H9 (cell line): ENCODE results near the gene ELP6. TPM values are rescaled to one million over a fixed set of nuclear protein-coding genes. Genes with fewer than 3 reads are reported as not detected.

Experiments
- DNase-seq: peaks from one replicate; pipeline ENCODE4 v3.0.0-alpha.2; 2017
- H2AFZ ChIP-seq: one replicate; pipeline ENCODE4 v1.6.1; 2013; ENCODE audit warnings: mild to moderate bottlenecking, low read length, control low read depth, moderate library complexity
- H2AK5ac ChIP-seq: 2 replicates; pipeline ENCODE4 v1.6.1; 2013; ENCODE audit warnings: low read length, control low read depth, mixed read lengths; ENCODE audit not compliant: insufficient read length
- H2BK120ac ChIP-seq: one replicate; pipeline ENCODE4 v1.6.1; 2013; ENCODE audit warnings: low read depth, mild to moderate bottlenecking, low read length, control low read depth, inconsistent platforms; ENCODE audit not compliant: poor library complexity, severe bottlenecking
- H2BK12ac ChIP-seq: 2 replicates; pipeline ENCODE4 v1.6.1; 2013; ENCODE audit warnings: low read length, control low read depth, mixed read lengths, low read depth; ENCODE audit not compliant: insufficient read length
- H2BK15ac ChIP-seq: 2 replicates; pipeline ENCODE4 v1.6.1; 2013; ENCODE audit warnings: low read depth, low read length, control low read depth
- H2BK20ac ChIP-seq: one replicate; pipeline ENCODE4 v1.6.1; 2013; ENCODE audit warnings: low read depth, mild to moderate bottlenecking, low read length, control low read depth, inconsistent platforms; ENCODE audit not compliant: poor library complexity, severe bottlenecking
- H2BK5ac ChIP-seq: 2 replicates; pipeline ENCODE4 v1.6.1; 2013; ENCODE audit warnings: low read length, control low read depth, mixed read lengths; ENCODE audit not compliant: insufficient read length
- H3K14ac ChIP-seq: 2 replicates; pipeline ENCODE4 v1.6.1; 2013; ENCODE audit warnings: low read length, control low read depth; ENCODE audit not compliant: insufficient read depth
- H3K18ac ChIP-seq: 2 replicates; pipeline ENCODE4 v1.6.1; 2013; ENCODE audit warnings: low read depth, mild to moderate bottlenecking, mixed read lengths, low read length, control low read depth; ENCODE audit not compliant: insufficient read length
- H3K23ac ChIP-seq: 2 replicates; pipeline ENCODE4 v1.6.1; 2013; ENCODE audit warnings: low read length, control low read depth, mixed read lengths, low read depth; ENCODE audit not compliant: insufficient read length
- H3K23me2 ChIP-seq: 2 replicates; pipeline ENCODE4 v1.6.1; 2013; ENCODE audit warnings: low read depth, mild to moderate bottlenecking, mixed read lengths, low read length, control low read depth; ENCODE audit not compliant: insufficient read length, poor library complexity, severe bottlenecking
- H3K27ac ChIP-seq: 2 replicates; pipeline ENCODE4 v1.5.1; 2013; ENCODE audit warnings: low read length, control low read depth, mixed read lengths, low read depth; ENCODE audit not compliant: insufficient read length
- H3K27me3 ChIP-seq: 2 replicates; pipeline ENCODE4 v1.6.1; 2013; ENCODE audit warnings: low read length, control low read depth, inconsistent platforms; ENCODE audit not compliant: insufficient read depth
- H3K4ac ChIP-seq: 2 replicates; pipeline ENCODE4 v1.6.1; 2013; ENCODE audit warnings: low read depth, mild to moderate bottlenecking, control low read depth, inconsistent platforms, low read length, moderate library complexity
- H3K4me1 ChIP-seq: 2 replicates; pipeline ENCODE4 v1.6.1; 2013; ENCODE audit warnings: low read length, control low read depth, inconsistent platforms; ENCODE audit not compliant: insufficient read depth
- H3K4me2 ChIP-seq: 2 replicates; pipeline ENCODE4 v1.6.1; 2013; ENCODE audit warnings: low read length, control low read depth, mixed read lengths; ENCODE audit not compliant: insufficient read length, insufficient read depth
- H3K56ac ChIP-seq: 2 replicates; pipeline ENCODE4 v1.6.1; 2013; ENCODE audit warnings: low read depth, mild to moderate bottlenecking, mixed read lengths, low read length, control low read depth; ENCODE audit not compliant: insufficient read length
- H3K79me1 ChIP-seq: 2 replicates; pipeline ENCODE4 v1.6.1; 2013; ENCODE audit warnings: low read depth, mild to moderate bottlenecking, moderate library complexity, low read length, control low read depth, inconsistent platforms; ENCODE audit not compliant: insufficient read depth, poor library complexity, severe bottlenecking
- H3K79me2 ChIP-seq: 2 replicates; pipeline ENCODE4 v1.6.1; 2013; ENCODE audit warnings: low read length, control low read depth, inconsistent platforms; ENCODE audit not compliant: insufficient read depth
- H3K9ac ChIP-seq: 2 replicates; pipeline ENCODE4 v1.6.1; 2013; ENCODE audit warnings: low read length, control low read depth, mixed read lengths; ENCODE audit not compliant: insufficient read length; ENCODE audit errors: extremely low read depth
- H3K9me3 ChIP-seq: one replicate; pipeline ENCODE4 v1.6.1; 2013; ENCODE audit warnings: low read depth, low read length, inconsistent platforms; ENCODE audit not compliant: control insufficient read depth
- H3T11ph ChIP-seq: one replicate; pipeline ENCODE4 v1.6.1; 2013; ENCODE audit warnings: mild to moderate bottlenecking, low read length, control low read depth, inconsistent platforms
- H4K20me1 ChIP-seq: one replicate; pipeline ENCODE4 v1.6.1; 2013; ENCODE audit not compliant: control insufficient read depth, insufficient read length, insufficient read depth
- H4K5ac ChIP-seq: 2 replicates; pipeline ENCODE4 v1.6.1; 2013; ENCODE audit warnings: low read depth, mild to moderate bottlenecking, mixed read lengths, low read length, control low read depth; ENCODE audit not compliant: insufficient read length
- H4K8ac ChIP-seq: replicated peaks from 2 replicates; pipeline ENCODE4 v1.6.1; 2013; ENCODE audit warnings: low read length, control low read depth, mixed read lengths, low read depth; ENCODE audit not compliant: insufficient read length
- H4K91ac ChIP-seq: 2 replicates; pipeline ENCODE4 v1.6.1; 2013; ENCODE audit warnings: low read depth, mild to moderate bottlenecking, moderate library complexity, mixed read lengths, low read length, control low read depth; ENCODE audit not compliant: insufficient read length
- H3K27ac Mint-ChIP-seq, 3 experiments: 2 replicates in 2 of 3; 3 replicates in 1 of 3; pipeline ENCODE4 v1.8.0; 2020 to 2021; ENCODE audit warnings: mixed read lengths in 3 of 3, mild to moderate bottlenecking in 1 of 3, moderate library complexity in 1 of 3
- H3K27me3 Mint-ChIP-seq: 2 replicates; pipeline ENCODE4 v1.8.0; 2021; ENCODE audit warnings: low read depth, mild to moderate bottlenecking, moderate library complexity, mixed read lengths
- H3K36me3 Mint-ChIP-seq, 3 experiments: 2 replicates in 2 of 3; 3 replicates in 1 of 3; pipeline ENCODE4 v1.8.0; 2020 to 2021; ENCODE audit warnings: low read depth in 3 of 3, mixed read lengths in 3 of 3; ENCODE audit not compliant: insufficient read depth in 1 of 3
- H3K4me1 Mint-ChIP-seq, 2 experiments: 2 replicates each; pipeline ENCODE4 v1.8.0; 2020; ENCODE audit warnings: mixed read lengths in 2 of 2
- H3K4me3 Mint-ChIP-seq, 2 experiments: 2 replicates in 1 of 2; 3 replicates in 1 of 2; pipeline ENCODE4 v1.8.0; 2020 to 2021; ENCODE audit warnings: mild to moderate bottlenecking in 2 of 2, mixed read lengths in 2 of 2, moderate library complexity in 1 of 2
- H3K9me3 Mint-ChIP-seq, 2 experiments: 2 replicates in 1 of 2; 3 replicates in 1 of 2; pipeline ENCODE4 v1.8.0; 2020; ENCODE audit warnings: mild to moderate bottlenecking in 2 of 2, mixed read lengths in 2 of 2, moderate library complexity in 1 of 2
- CTCF ChIP-seq: fragments of 200-600 bp; sonication (generic); conservative IDR thresholded peaks from 3 replicates; pipeline ENCODE4 v1.8.0; 2021; ENCODE audit warnings: antibody characterized with exemption, mild to moderate bottlenecking
- WGBS: extraction: QIAGEN DNeasy Blood & Tissue Kit; methylation state at CpG from one replicate; pipeline ENCODE4 v1.1.7; 2013; ENCODE audit warnings: missing lambda C conversion rate, low lambda C conversion rate, mixed read lengths; ENCODE audit not compliant: insufficient read length; ENCODE audit errors: extremely low coverage; 5-methylcytosine and 5-hydroxymethylcytosine counted together
- total RNA-seq: library from RNA; stranded (reverse); gene quantifications from 2 replicates; pipeline ENCODE4 v1.2.1, GENCODE V29; 2021

ELP6 gene
- total RNA-seq, 1 experiment from 2014 or later: 53.9 TPM

GRCh38 chr3:47533996-47534454, 20.5 kb upstream of the ELP6 start:
- no peak overlapping the region for H2AK5ac ChIP-seq
- no peak overlapping the region for H2BK120ac ChIP-seq
- H3K9me3 ChIP-seq: no peaks in the 10 kb centered on the region
- peaks cover 6 to 11% of the 10 kb centered on the region in 2 experiments for H3K9me3 Mint-ChIP-seq
- no peak overlapping the region for H3K56ac ChIP-seq
- H3K27ac Mint-ChIP-seq: no peak overlapping the region
- H3K9ac ChIP-seq: no peak overlapping the region
- DNase-seq: no peak
- no peak overlapping the region for H3K4me2 ChIP-seq
- H2BK15ac ChIP-seq: no peak overlapping the region
- no peak overlapping the region for H3T11ph ChIP-seq
- no peak overlapping the region for H2AFZ ChIP-seq
- no peaks in the 10 kb centered on the region for H3K79me2 ChIP-seq
- H3K36me3 Mint-ChIP-seq: no peaks in the 10 kb centered on the region
- WGBS: no CpG with 5 or more reads among the region's 5 CpGs
- peaks cover 5% of the 10 kb centered on the region for H3K27me3 Mint-ChIP-seq
- no peaks in the 10 kb centered on the region for H3K27me3 ChIP-seq
- H2BK12ac ChIP-seq: no peak overlapping the region
- no peak overlapping the region for H3K18ac ChIP-seq
- H3K4me1 Mint-ChIP-seq: peaks cover 4 to 7% of the 10 kb centered on the region in 2 experiments; a peak in 3 of 4 replicates
- H2BK5ac ChIP-seq: no peak overlapping the region
- H4K91ac ChIP-seq: no peak overlapping the region
- no peak overlapping the region for H3K23ac ChIP-seq
- H3K4me1 ChIP-seq: no peaks in the 10 kb centered on the region
- H3K4me3 Mint-ChIP-seq: no peak overlapping the region
- H3K23me2 ChIP-seq: no peaks in the 10 kb centered on the region
- no peaks in the 10 kb centered on the region for H4K20me1 ChIP-seq
- no peak overlapping the region for H4K5ac ChIP-seq
- no peak overlapping the region for H3K14ac ChIP-seq
- H3K79me1 ChIP-seq: no peaks in the 10 kb centered on the region
- H3K27ac ChIP-seq: no peak overlapping the region
- H4K8ac ChIP-seq: no peak overlapping the region
- no peak overlapping the region for H2BK20ac ChIP-seq
- H3K4ac ChIP-seq: no peak overlapping the region
- TF ChIP-seq CTCF: no peak
